K562 (cell line): Measurements from ENCODE around the gene ZNF429. TPM values are rescaled to one million over a fixed set of nuclear protein-coding genes. Genes with fewer than 3 reads are reported as not detected.
A peak's percentile ranks its signal among the peaks of the same experiment; 100 is the strongest.

Experiments
- CC2D1A ChIP-seq: fragments of 450-650 bp; IDR thresholded peaks from 2 replicates; pipeline ENCODE4 v1.6.1; 2017; ENCODE audit warnings: mild to moderate bottlenecking
- CEBPZ ChIP-seq: fragments of 150-350 bp; IDR thresholded peaks from 2 replicates; pipeline ENCODE4 v1.6.1; 2014; ENCODE audit warnings: low read depth, mild to moderate bottlenecking, low read length, borderline replicate concordance
- DMBX1 ChIP-seq: fragments of 250-450 bp; sonication (Bioruptor Pico); IDR thresholded peaks from 2 replicates; pipeline ENCODE4 v1.8.0; 2022; ENCODE audit warnings: inconsistent platforms, mild to moderate bottlenecking, moderate library complexity, borderline replicate concordance
- HEY1 ChIP-seq: fragments of 250-450 bp; sonication (Bioruptor Pico); IDR thresholded peaks from 2 replicates; pipeline ENCODE4 v1.5.0; 2020; ENCODE audit warnings: mild to moderate bottlenecking, moderate library complexity, borderline replicate concordance
- KLF13 ChIP-seq: fragments of 450-650 bp; IDR thresholded peaks from 2 replicates; pipeline ENCODE4 v1.6.1; 2016; ENCODE audit warnings: missing genetic modification characterization, low read depth, mild to moderate bottlenecking, missing compliant biosample characterization, moderate library complexity, borderline replicate concordance
- NR2C2 ChIP-seq, 2 experiments: fragments of 200-800 bp in 1 of 2; sonication (Bioruptor generic) in 1 of 2; sonication (generic) in 1 of 2; formaldehyde crosslinking in 1 of 2; IDR thresholded peaks; 2 replicates each; pipeline versions ENCODE4 v1.6.1 to v1.8.0; 2016 to 2022; ENCODE audit warnings: mild to moderate bottlenecking in 1 of 2, missing compliant biosample characterization in 1 of 2, missing genetic modification characterization in 1 of 2, missing genetic modification reagents in 1 of 2
- NR3C1 ChIP-seq: sonication (generic); formaldehyde crosslinking; IDR thresholded peaks from 2 replicates; pipeline ENCODE4 v1.8.1; 2022; ENCODE audit warnings: missing genetic modification reagents
- ZBTB1 ChIP-seq: sonication (generic); formaldehyde crosslinking; IDR thresholded peaks from 2 replicates; pipeline ENCODE4 v1.8.1; 2023; ENCODE audit warnings: missing genetic modification reagents, low read depth, mild to moderate bottlenecking, borderline replicate concordance
- ZNF518B ChIP-seq: fragments of 250-450 bp; sonication (Bioruptor Pico); IDR thresholded peaks from 2 replicates; pipeline ENCODE4 v1.5.0; 2021; ENCODE audit warnings: mild to moderate bottlenecking, moderate library complexity
- ZNF785 ChIP-seq: fragments of 250-450 bp; sonication (Bioruptor Pico); IDR thresholded peaks from 2 replicates; pipeline ENCODE4 v1.4.0; 2020; ENCODE audit warnings: mild to moderate bottlenecking
- ZZZ3 ChIP-seq: fragments of 450-650 bp; IDR thresholded peaks from 2 replicates; pipeline ENCODE4 v1.6.1; 2016; ENCODE audit warnings: antibody characterized with exemption, mild to moderate bottlenecking, moderate library complexity
- polyA plus RNA-seq, 8 experiments: library from polyadenylated mRNA; depleted of rRNA in 4 of 8; stranded (reverse) in 5 of 8; unstranded in 3 of 8; fragments of >200 nt; fragmentation: Nextera tagmentation in 2 of 8; fragmentation: Illumina TruSeq in 1 of 8; extraction: Ambion mirVana in 2 of 8; extraction: Trizol in 1 of 8; gene quantifications; 2 replicates each; pipeline versions ENCODE4 v1.2.1 to v1.2.3, GENCODE V29; 2011 to 2014; ENCODE audit warnings: inconsistent platforms in 1 of 8, missing spikeins in 1 of 8
- total RNA-seq, 7 experiments: library from RNA; depleted of rRNA in 6 of 7; stranded (reverse); fragments of >200 nt in 6 of 7; fragmentation: Illumina TruSeq in 2 of 7; extraction: Trizol in 2 of 7; gene quantifications; 2 replicates each; pipeline versions ENCODE4 v1.2.1 to v1.2.3, GENCODE V29; 2011 to 2021; ENCODE audit warnings: low replicate concordance in 1 of 7

ZNF429 gene
- total and polyA plus RNA-seq, 9 of the 15 experiments (the other 6 are each of a cell fraction or from before 2014, with no cell fraction given) = 11.4 to 24.5 (median 16.3) TPM

GRCh38 chr19:21603431-21604231, 98.2 kb downstream of the ZNF429 start (continued):
- TF ChIP-seq CEBPZ (no peak), NR2C2 (CRISPR knock-in tag; IDR thresholded peaks at IDR 0.05) (no peak), NR2C2 (tag; IDR thresholded peaks at IDR 0.05) (no peak), ZBTB1 (CRISPR knock-in tag) (no peak), NR3C1 (CRISPR knock-in tag) (no peak), KLF13 (tag) (no peak), CC2D1A (no peak), HEY1 (CRISPR knock-in tag) (no peak), ZZZ3 (no peak), ZNF785 (CRISPR knock-in tag) (no peak), DMBX1 (peak; percentile 64; the same call in 1 of the 2 replicates), ZNF518B (CRISPR knock-in tag) (0 out of 2 replicates have a peak, but pooled peaks have one; percentile 43)
